ENCODE data around the gene ACSF2. TPM values are rescaled to one million over a fixed set of nuclear protein-coding genes. Genes with fewer than 3 reads are reported as not detected.
"Not testable (repeated sequence)": the region's sequence is repeated elsewhere in the genome, so short reads cannot be mapped to it uniquely, and the experiment has no call there.

Gene ACSF2
- total RNA-seq, 1 donor from 2014 or later: 18.2 TPM

GRCh38 chr17:50406578-50406977, 19.4 kb upstream of the ACSF2 start:
- no peak for DNase-seq
- Histone ChIP-seq H3K36me3 (no peaks in the 10 kb centered on the region), H3K4me3 (no peak overlapping the region), H3K9me3 (replicated peaks) (no peaks in the 10 kb centered on the region), H3K27me3 (ENCODE audit: low read depth) (peaks cover 33% of the 10 kb centered on the region), H3K4me1 (no peaks in the 10 kb centered on the region), H3K27ac (replicated peaks) (no peak overlapping the region)
- no peak for TF ChIP-seq CTCF (IDR thresholded peaks at IDR 0.05; ENCODE audit: borderline replicate concordance)
- intact Hi-C loops (cut with micrococcal nuclease): no loop called here

- Histone ChIP-seq H3K27me3 (ENCODE audit: low read depth) (peaks cover 33% of the 10 kb centered on the region), H3K4me3 (no peak overlapping the region), H3K4me1 (no peaks in the 10 kb centered on the region), H3K27ac (replicated peaks) (no peak overlapping the region), H3K36me3 (no peaks in the 10 kb centered on the region), H3K9me3 (replicated peaks) (no peaks in the 10 kb centered on the region)
- no peak for TF ChIP-seq CTCF (IDR thresholded peaks at IDR 0.05; ENCODE audit: borderline replicate concordance)
- DNase-seq: no peak
- intact Hi-C loops (cut with micrococcal nuclease): no loop called here
Observed at GRCh38 chr17:50407921-50408320, 18.1 kb upstream of the ACSF2 start.

GRCh38 chr17:50412188-50412732, 13.8 kb upstream of the ACSF2 start:
- Histone ChIP-seq H3K27ac (replicated peaks) (no peak overlapping the region), H3K36me3 (no peaks in the 10 kb centered on the region), H3K27me3 (ENCODE audit: low read depth) (peaks cover 8% of the 10 kb centered on the region), H3K4me1 (no peaks in the 10 kb centered on the region), H3K9me3 (replicated peaks) (no peaks in the 10 kb centered on the region), H3K4me3 (no peak overlapping the region)
- no peak for DNase-seq
- TF ChIP-seq CTCF (IDR thresholded peaks at IDR 0.05; ENCODE audit: borderline replicate concordance): no peak
- intact Hi-C loops (cut with micrococcal nuclease): no loop called here

- H3K4me1 ChIP-seq: no peaks in the 10 kb centered on the region
- no peak overlapping the region for H3K27ac ChIP-seq (replicated peaks)
- peaks cover 6% of the 10 kb centered on the region for H3K9me3 ChIP-seq (replicated peaks)
- no peaks in the 10 kb centered on the region for H3K27me3 ChIP-seq (ENCODE audit: low read depth)
- intact Hi-C loops (cut with micrococcal nuclease): no loop called here
- H3K4me3 ChIP-seq: no peak overlapping the region
- no peak for DNase-seq
- no peaks in the 10 kb centered on the region for H3K36me3 ChIP-seq
- TF ChIP-seq CTCF (IDR thresholded peaks at IDR 0.05; ENCODE audit: borderline replicate concordance): no peak
Observed at GRCh38 chr17:50414808-50415207, 11.2 kb upstream of the ACSF2 start.

- H3K9me3 ChIP-seq (replicated peaks); intact Hi-C loops (cut with micrococcal nuclease); H3K36me3 ChIP-seq; DNase-seq; H3K4me3 ChIP-seq; H3K27ac ChIP-seq (replicated peaks); H3K27me3 ChIP-seq (ENCODE audit: low read depth): not testable (repeated sequence)
- peaks cover 13% of the 10 kb centered on the region for H3K4me1 ChIP-seq
Observed at GRCh38 chr17:50419577-50419976, 6.4 kb upstream of the ACSF2 start.

GRCh38 chr17:50420419-50421112, 5.5 kb upstream of the ACSF2 start:
- TF ChIP-seq CTCF (IDR thresholded peaks at IDR 0.05; ENCODE audit: borderline replicate concordance): no peak
- peaks cover 6% of the 10 kb centered on the region for H3K9me3 ChIP-seq (replicated peaks)
- H3K27ac ChIP-seq (replicated peaks): peak overlapping the region; percentile 74
- intact Hi-C loops (cut with micrococcal nuclease): no loop called here
- H3K4me3 ChIP-seq: peak overlapping the region; percentile 45
- no peak for DNase-seq
- H3K4me1 ChIP-seq: peaks cover 23% of the 10 kb centered on the region
- no peaks in the 10 kb centered on the region for H3K36me3 ChIP-seq
- H3K27me3 ChIP-seq (ENCODE audit: low read depth): no peaks in the 10 kb centered on the region

All from left ventricle myocardium inferior (tissue), 1 donor.